GM21515 (cell line): ENCODE measurements around the gene IQGAP1.
"Not testable (repeated sequence)": the region's sequence is repeated elsewhere in the genome, so short reads cannot be mapped to it uniquely, and the experiment has no call there.

Source experiments
- ATAC-seq: cut with Tn5 transposase; IDR thresholded peaks from one replicate; pipeline ENCODE4 v1.9.1; 2021; ENCODE audit not compliant: unreplicated experiment

IQGAP1 gene

GRCh38 chr15:90479656-90480055, 91.6 kb downstream of the IQGAP1 start:
- no peak for ATAC-seq

- ATAC-seq, result no peak
Measured at GRCh38 chr15:90481023-90481422, 93.0 kb downstream of the IQGAP1 start.

- no peak for ATAC-seq
Measured at GRCh38 chr15:90482124-90483011, 94.3 kb downstream of the IQGAP1 start.

GRCh38 chr15:90483012-90483307, 94.9 kb downstream of the IQGAP1 start:
- ATAC-seq, result no peak

GRCh38 chr15:90483637-90484036, 95.6 kb downstream of the IQGAP1 start:
- no peak for ATAC-seq

GRCh38 chr15:90487186-90487585, 99.1 kb downstream of the IQGAP1 start:
- ATAC-seq, result no peak

- ATAC-seq, result no peak
Measured at GRCh38 chr15:90489514-90489913, 101.5 kb downstream of the IQGAP1 start.

- no peak for ATAC-seq
Measured at GRCh38 chr15:90489944-90490343, 101.9 kb downstream of the IQGAP1 start.

GRCh38 chr15:90493647-90494046, 105.6 kb downstream of the IQGAP1 start:
- no peak for ATAC-seq

- no peak for ATAC-seq
Measured at GRCh38 chr15:90495067-90495466, 107.0 kb downstream of the IQGAP1 start.

GRCh38 chr15:90496791-90497190, 108.7 kb downstream of the IQGAP1 start:
- ATAC-seq, result no peak

- ATAC-seq, result no peak
Measured at GRCh38 chr15:90497376-90497775, 109.3 kb downstream of the IQGAP1 start.

- ATAC-seq, result no peak
Measured at GRCh38 chr15:90497912-90498311, 109.9 kb downstream of the IQGAP1 start.

- ATAC-seq, result no peak
Measured at GRCh38 chr15:90500171-90500570, 112.1 kb downstream of the IQGAP1 start.

- no peak for ATAC-seq
Measured at GRCh38 chr15:90501898-90502297, 113.9 kb downstream of the IQGAP1 start.

- not testable (repeated sequence) for ATAC-seq
Measured at GRCh38 chr15:90510781-90511180, 122.7 kb downstream of the IQGAP1 start.

GRCh38 chr15:90511211-90511618, 123.2 kb downstream of the IQGAP1 start:
- not testable (repeated sequence) for ATAC-seq

- ATAC-seq, result no peak
Measured at GRCh38 chr15:90512276-90512675, 124.2 kb downstream of the IQGAP1 start.

GRCh38 chr15:90512981-90513380, 124.9 kb downstream of the IQGAP1 start:
- ATAC-seq, result no peak

- no peak for ATAC-seq
Measured at GRCh38 chr15:90513448-90513847, 125.4 kb downstream of the IQGAP1 start.

GRCh38 chr15:90513893-90514292, 125.9 kb downstream of the IQGAP1 start:
- ATAC-seq, result not testable (repeated sequence)

- ATAC-seq, result no peak
Measured at GRCh38 chr15:90519688-90520087, 131.6 kb downstream of the IQGAP1 start.

- no peak for ATAC-seq
Measured at GRCh38 chr15:90520365-90520764, 132.3 kb downstream of the IQGAP1 start.
